ENCODE data around the gene MSLN. TPM values are rescaled to one million over a fixed set of nuclear protein-coding genes. Genes with fewer than 3 reads are reported as not detected.

MSLN gene
- total and polyA plus RNA-seq, 9 of the 15 experiments (the other 6 are each of a cell fraction or from before 2014, with no cell fraction given), result not detected

- no peaks in the 10 kb centered on the region for H4K20me1 ChIP-seq (replicated peaks; ENCODE audit: control insufficient read depth, insufficient read depth, low read length)
- WGBS (ENCODE audit: insufficient coverage, low coverage, missing lambda C conversion rate), result 89% methylated on average over 15 of the region's 15 CpGs
- H3K9me1 ChIP-seq (ENCODE audit: control insufficient read depth, insufficient read depth, low read length), result peaks cover 6% of the 10 kb centered on the region
- peaks cover 21% of the 10 kb centered on the region; the same call in 2 of the 3 replicates for H3K36me3 ChIP-seq (ENCODE audit: control insufficient read depth, insufficient read depth, low read length)
- no peak overlapping the region for H3K4me2 ChIP-seq (ENCODE audit: insufficient read depth, low read length)
- H3K79me2 ChIP-seq (ENCODE audit: control insufficient read depth, insufficient read depth, low read length), result peaks cover 15% of the 10 kb centered on the region
- ATAC-seq, result no peak
- POLR2A ChIA-PET, result interaction anchor here (0.6 to 1.0 kb wide), 2 partner anchors 24 to 670 kb away, joined by 3 to 5 read pairs; no protein-coding TSS in a partner anchor
- intact Hi-C loops (cut with micrococcal nuclease), result no loop called here
- H3K9ac ChIP-seq (ENCODE audit: insufficient read depth in 1 of 2, low read depth in 2 of 2, low read length in 2 of 2), result peak overlapping the region in 1 of 2 experiments; percentile 68; a peak in 1 of 4 replicates
- TF ChIP-seq NCOA1 (IDR thresholded peaks at IDR 0.05; ENCODE audit: low read depth) (no peak), SAP30 (IDR thresholded peaks at IDR 0.05; ENCODE audit: borderline replicate concordance, insufficient read depth, low read depth, low read length, poor library complexity, severe bottlenecking) (no peak), HMG20A (CRISPR knock-in tag; conservative IDR thresholded peaks at IDR 0.05) (no peak), E2F8 (IDR thresholded peaks at IDR 0.05; ENCODE audit: low read depth, partially characterized antibody) (no peak), CC2D1A (IDR thresholded peaks at IDR 0.05) (no peak), TFE3 (CRISPR knock-in tag; IDR thresholded peaks at IDR 0.05) (no peak), CEBPG (CRISPR knock-in tag; IDR thresholded peaks at IDR 0.05) (no peak), CEBPG (tag; conservative IDR thresholded peaks at IDR 0.05 in 1 of 2, IDR thresholded peaks at IDR 0.05 in 1 of 2) (no peak), PRMT5 (CRISPR knock-in tag; IDR thresholded peaks at IDR 0.05) (no peak)
- TF ChIP-seq, protein P1, sequence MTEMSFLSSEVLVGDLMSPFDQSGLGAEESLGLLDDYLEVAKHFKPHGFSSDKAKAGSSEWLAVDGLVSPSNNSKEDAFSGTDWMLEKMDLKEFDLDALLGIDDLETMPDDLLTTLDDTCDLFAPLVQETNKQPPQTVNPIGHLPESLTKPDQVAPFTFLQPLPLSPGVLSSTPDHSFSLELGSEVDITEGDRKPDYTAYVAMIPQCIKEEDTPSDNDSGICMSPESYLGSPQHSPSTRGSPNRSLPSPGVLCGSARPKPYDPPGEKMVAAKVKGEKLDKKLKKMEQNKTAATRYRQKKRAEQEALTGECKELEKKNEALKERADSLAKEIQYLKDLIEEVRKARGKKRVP (CRISPR knock-in tag; IDR thresholded peaks at IDR 0.05), result no peak
- no peaks in the 10 kb centered on the region for H3K9me3 ChIP-seq (replicated peaks; ENCODE audit: control insufficient read depth, insufficient read depth, low read depth, low read length)
- no peak for FAIRE-seq
- no peaks in the 10 kb centered on the region for H3K27me3 ChIP-seq (ENCODE audit: control insufficient read depth in 2 of 2, insufficient read depth in 2 of 2, low read length in 2 of 2)
- no peak overlapping the region for H2AFZ ChIP-seq (ENCODE audit: low read depth, low read length)
- no TSS peak for BruUV-seq (replicated peaks)
- in situ Hi-C loops (cut with MboI), result loop anchor here (5.0 kb wide), 1 partner anchor 45 kb away; the partner anchor contains the start of genes CHTF18 and RPUSD1
- peaks cover 18 to 74% of the 10 kb centered on the region in 2 experiments for H3K4me1 ChIP-seq (replicated peaks in 1 of 2; ENCODE audit: control insufficient read depth in 2 of 2, insufficient read depth in 2 of 2, low read length in 2 of 2)
- CTCF ChIA-PET (ENCODE audit: low intra/inter-chr PET ratio), result interaction anchor here (0.6 kb wide), 2 partner anchors 29 to 30 kb away, joined by 3 to 4 read pairs; no protein-coding TSS in a partner anchor
- no peak overlapping the region for H3K27ac ChIP-seq (ENCODE audit: extremely low read depth, low read depth, low read length)
- no peak overlapping the region for H3K4me3 ChIP-seq
- DNase-seq (ENCODE audit: extremely low read depth in 1 of 4, low spot score in 3 of 4), result no peak
Observed at GRCh38 chr16:741986-742629, 18.4 kb upstream of the MSLN start.
